T follicular helper cell (primary cell): Measurements from ENCODE around the gene CCDC117.

Source experiments
- DNase-seq: peaks from one replicate; pipeline ENCODE4 v3.0.0-alpha.2; 2020; ENCODE audit warnings: low read depth

Gene CCDC117

GRCh38 chr22:28830441-28830840 is 57.9 kb downstream of the CCDC117 start:
- DNase-seq, result no peak

- no peak for DNase-seq
These were observed 58.9 kb downstream of the CCDC117 start for GRCh38 chr22:28831140-28832072.

- DNase-seq, result no peak
These were observed 60.2 kb downstream of the CCDC117 start for GRCh38 chr22:28832731-28833130.

GRCh38 chr22:28833276-28833923 is 60.9 kb downstream of the CCDC117 start:
- no peak for DNase-seq

- no peak for DNase-seq
These were observed 63.2 kb downstream of the CCDC117 start for GRCh38 chr22:28835630-28836189.

- DNase-seq, result no peak
These were observed 65.1 kb downstream of the CCDC117 start for GRCh38 chr22:28837640-28838039.
